GM19468 (cell line): ENCODE results near the gene MIOS.
"Not testable (repeated sequence)": the region's sequence is repeated elsewhere in the genome, so short reads cannot be mapped to it uniquely, and the experiment has no call there.

Experiments
- ATAC-seq: cut with Tn5 transposase; IDR thresholded peaks from one replicate; pipeline ENCODE4 v1.9.1; 2021; ENCODE audit warnings: mild to moderate bottlenecking, moderate library complexity, moderate number of reproducible peaks; ENCODE audit not compliant: unreplicated experiment; ENCODE audit errors: extremely low read depth

The MIOS gene

GRCh38 chr7:7640221-7641128, 73.8 kb downstream of the MIOS start, which contains the start of gene UMAD1:
UMAD1 (plus strand) TSS chr7:7640752; CDS start chr7:7673372, 32,620 bp downstream.
- ATAC-seq, result peak; percentile 99

- ATAC-seq, result no peak
Observed at GRCh38 chr7:7641129-7641663, 74.5 kb downstream of the MIOS start.

- ATAC-seq, result no peak
Observed at GRCh38 chr7:7642081-7642480, 75.4 kb downstream of the MIOS start.

DNA sequence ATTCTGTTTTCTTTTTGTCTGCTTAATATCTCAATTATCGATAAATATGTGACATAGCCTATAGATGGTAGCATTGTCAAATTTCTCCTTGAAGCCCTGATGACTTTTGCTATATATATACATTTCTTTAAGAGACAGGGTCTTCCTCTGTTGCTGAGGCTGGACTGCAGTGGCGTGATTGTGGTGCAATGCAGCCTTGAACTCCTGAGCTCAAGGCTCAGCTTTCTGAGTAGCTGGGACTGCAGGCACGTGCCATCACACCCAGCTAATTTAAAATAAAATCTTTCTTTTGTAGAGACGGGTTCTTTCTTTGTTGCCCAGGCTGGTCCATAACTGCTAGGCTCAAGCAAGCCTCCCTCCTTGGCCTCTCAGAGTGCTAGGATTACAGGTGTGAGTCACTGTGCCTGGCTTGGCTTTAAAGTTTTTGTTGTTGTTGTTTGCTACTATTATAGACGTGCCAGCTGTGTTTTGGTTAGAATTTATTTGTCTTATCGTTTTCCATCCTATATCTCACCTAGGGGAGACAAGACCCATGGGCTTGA, 80.9 kb downstream of the MIOS start:
- no peak for ATAC-seq

DNA sequence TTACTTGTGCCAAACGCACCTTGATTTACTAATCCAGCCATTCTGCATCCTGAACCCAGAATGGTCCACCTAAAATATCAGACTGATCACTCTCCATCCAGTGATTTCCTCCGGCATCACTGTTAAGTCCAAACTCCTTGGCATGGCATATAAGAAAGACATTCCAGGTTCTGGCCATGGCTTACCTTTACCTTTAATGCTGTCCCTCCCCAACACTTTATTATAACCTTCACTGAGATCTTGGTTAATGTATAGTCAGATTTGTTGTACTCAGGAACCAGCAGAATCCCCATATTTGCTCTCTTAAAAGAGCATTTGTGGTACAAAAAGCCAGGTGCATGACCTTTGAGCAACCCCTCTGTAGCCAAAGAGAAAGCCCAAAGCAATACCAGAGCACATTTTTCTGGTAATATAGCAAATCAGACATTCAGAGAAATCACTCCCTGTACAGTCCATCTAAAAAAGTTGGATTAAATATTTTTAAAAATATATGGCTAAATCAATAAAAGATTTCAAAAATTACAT, 84.1 kb downstream of the MIOS start:
- no peak for ATAC-seq

DNA sequence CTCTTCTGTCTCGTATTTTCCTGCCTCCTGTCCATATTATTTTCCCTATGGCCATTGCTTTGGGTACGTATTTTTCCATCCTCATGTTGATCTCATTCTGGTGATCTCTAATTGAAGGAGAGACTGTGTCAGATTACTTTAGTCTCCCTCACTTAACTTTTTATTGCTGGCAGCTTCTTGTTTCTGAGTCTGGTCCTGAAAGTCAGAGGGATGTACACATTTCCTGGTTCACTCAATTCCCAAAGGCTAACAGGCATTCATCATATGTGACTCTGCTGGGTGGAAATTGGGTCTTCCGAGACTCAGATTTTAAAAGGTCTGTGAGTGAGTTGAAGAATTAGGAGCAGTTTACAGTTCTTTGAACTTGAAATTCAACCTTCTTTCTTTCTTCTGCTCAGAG, 84.8 kb downstream of the MIOS start:
- ATAC-seq, result no peak

- ATAC-seq, result no peak
Observed at GRCh38 chr7:7652798-7653540, 86.3 kb downstream of the MIOS start.

DNA sequence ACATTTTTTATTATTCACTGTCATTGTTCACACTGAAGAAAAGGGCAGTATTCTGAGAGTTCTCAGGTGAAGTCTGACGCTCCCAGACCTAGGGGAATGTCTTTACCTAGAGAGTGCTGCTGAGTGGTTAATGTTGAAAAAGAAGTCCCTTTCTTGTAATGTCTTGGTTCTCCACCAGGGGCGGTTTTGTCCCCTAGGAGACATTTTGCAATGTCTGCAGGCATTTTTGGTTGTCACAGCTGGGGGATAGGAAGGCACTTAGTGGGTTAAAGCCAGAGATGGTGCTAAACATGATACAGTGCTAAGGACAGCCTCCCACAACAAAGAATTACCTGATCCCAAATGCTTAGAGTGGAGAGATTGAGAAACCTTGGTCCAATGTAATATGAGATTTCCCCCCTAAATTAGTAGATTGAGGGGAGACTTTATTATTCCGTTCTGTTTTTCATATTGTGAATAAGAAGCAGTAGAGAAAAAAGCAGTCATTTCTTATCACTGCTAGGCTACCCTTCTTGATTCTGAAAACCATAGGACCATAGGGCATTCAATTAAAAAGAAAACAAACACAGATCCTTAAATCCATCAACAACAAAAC, 87.0 kb downstream of the MIOS start:
- ATAC-seq, result no peak

DNA sequence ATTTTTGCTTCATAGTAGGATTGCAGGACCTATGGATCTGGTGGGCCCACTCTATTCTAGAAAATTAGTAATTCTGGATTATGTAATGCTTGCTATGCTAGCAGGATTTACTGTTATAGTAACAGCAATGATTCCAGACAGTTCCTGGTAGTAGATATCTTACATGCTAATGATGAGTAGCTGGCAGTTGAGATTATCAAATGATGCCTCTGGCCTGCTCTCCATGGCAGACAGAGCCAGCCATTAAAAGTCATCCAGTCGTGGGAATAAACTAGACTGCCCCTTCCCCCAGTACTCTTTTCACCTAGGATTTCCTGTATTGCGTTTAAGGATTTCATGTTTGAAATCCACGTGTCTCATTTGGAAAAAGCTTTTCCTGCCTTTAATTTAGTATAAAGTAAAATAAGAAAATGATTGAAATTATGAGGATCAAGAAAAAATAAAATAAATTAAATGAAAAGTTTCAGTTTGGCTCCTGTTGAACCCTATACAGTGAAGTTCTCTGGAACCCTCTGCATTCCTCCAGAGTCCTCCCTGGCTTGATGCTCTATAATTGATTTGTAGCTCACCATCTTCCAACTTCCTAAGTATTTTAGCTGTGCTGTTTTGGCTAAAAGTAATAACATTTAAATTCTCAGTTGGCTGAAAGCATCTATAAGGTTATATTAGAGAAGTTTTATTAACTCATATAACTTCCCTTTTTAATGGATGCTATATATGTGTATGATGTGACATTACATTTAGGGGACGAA, 88.5 kb downstream of the MIOS start:
- no peak for ATAC-seq

DNA sequence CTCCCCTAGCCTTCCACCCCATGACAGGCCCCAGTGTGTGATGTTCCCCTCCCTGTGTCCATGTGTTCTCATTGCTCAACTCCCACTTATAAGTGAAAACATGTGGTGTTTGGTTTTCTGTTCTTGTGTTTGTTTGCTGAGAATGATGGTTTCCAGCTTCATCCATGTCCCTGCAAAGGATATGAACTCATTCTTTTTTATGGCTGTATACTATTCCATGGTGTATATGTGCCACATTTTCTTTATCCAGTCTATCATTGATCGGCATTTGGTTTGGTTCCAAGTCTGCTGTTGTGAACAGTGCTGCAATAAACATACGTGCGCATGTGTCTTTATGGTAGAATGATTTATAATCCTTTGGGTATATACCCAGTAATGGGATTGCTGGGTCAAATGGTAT, 89.8 kb downstream of the MIOS start:
- ATAC-seq, result not testable (repeated sequence)
